ENCODE measurements around the gene BCL2L11.

BCL2L11 gene

DNA sequence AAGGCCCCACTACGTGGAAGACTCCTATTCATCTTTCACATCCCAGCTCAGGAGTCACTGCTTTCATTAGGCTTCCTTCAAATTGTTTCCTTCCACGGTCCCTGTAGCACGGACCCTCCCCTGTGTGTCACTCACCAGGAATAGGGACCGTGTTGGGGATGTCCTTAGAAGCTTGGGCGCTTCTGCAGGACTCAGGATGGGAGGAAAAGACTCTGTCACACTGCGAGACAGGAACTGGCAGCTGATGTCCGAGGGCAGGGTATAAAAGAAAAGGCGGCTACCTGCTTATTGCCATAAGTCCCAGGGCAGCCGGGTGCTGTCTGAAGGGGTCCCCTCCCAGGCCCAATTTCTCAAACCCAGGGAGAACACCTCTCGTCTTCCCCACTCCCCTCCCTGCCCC lies 79.1 kb downstream of the BCL2L11 start:
- Histone ChIP-seq H3K27ac (no peak overlapping the region), H3K4me1 (no peaks in the 10 kb centered on the region), H3K36me3 (no peaks in the 10 kb centered on the region), H3K4me3 (no peak overlapping the region), H3K27me3 (no peaks in the 10 kb centered on the region), H3K9me3 (no peaks in the 10 kb centered on the region)
- DNase-seq, result no peak
- TF ChIP-seq, protein P1, sequence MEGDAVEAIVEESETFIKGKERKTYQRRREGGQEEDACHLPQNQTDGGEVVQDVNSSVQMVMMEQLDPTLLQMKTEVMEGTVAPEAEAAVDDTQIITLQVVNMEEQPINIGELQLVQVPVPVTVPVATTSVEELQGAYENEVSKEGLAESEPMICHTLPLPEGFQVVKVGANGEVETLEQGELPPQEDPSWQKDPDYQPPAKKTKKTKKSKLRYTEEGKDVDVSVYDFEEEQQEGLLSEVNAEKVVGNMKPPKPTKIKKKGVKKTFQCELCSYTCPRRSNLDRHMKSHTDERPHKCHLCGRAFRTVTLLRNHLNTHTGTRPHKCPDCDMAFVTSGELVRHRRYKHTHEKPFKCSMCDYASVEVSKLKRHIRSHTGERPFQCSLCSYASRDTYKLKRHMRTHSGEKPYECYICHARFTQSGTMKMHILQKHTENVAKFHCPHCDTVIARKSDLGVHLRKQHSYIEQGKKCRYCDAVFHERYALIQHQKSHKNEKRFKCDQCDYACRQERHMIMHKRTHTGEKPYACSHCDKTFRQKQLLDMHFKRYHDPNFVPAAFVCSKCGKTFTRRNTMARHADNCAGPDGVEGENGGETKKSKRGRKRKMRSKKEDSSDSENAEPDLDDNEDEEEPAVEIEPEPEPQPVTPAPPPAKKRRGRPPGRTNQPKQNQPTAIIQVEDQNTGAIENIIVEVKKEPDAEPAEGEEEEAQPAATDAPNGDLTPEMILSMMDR (IDR thresholded peaks at IDR 0.05), result no peak
- intact Hi-C loops (cut with DNase I; ENCODE audit: low total_unique reads), result no loop called here

DNA sequence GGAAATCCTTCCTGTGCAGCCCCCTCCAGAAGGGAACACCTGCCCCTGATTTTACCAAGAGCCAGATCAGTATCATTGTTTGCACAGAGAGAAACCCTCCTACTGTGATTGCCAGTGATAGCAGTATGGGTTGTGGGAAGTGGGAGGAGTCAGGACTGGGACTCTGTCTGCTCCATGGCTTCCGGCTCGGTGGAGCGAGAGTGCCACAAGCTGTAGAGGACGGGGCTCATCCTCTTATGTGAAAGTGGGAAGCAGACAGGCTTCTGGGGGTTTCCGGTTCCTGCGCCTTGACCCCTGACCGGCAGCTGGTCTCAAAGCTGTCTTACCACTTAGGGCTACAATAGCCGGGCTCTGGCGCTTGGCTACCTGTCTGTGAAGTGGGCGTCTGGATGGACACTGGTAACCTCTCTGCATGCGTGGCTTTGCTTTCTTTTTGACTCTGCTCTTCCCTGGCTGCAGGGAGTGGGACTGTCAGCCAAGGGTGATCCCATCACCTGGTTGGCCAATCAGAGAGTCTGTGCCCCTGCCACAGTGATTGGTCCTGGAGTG lies 79.7 kb downstream of the BCL2L11 start:
- Histone ChIP-seq H3K27me3 (no peaks in the 10 kb centered on the region), H3K36me3 (no peaks in the 10 kb centered on the region), H3K4me1 (no peaks in the 10 kb centered on the region), H3K4me3 (no peak overlapping the region), H3K9me3 (no peaks in the 10 kb centered on the region), H3K27ac (no peak overlapping the region)
- TF ChIP-seq, protein P1 (IDR thresholded peaks at IDR 0.05), result no peak
- intact Hi-C loops (cut with DNase I; ENCODE audit: low total_unique reads), result no loop called here
- DNase-seq, result no peak

GRCh38 chr2:111201214-111201613 lies 80.5 kb downstream of the BCL2L11 start:
- DNase-seq, result no peak
- no peaks in the 10 kb centered on the region for H3K4me1 ChIP-seq
- H3K4me3 ChIP-seq, result no peak overlapping the region
- H3K27me3 ChIP-seq, result no peaks in the 10 kb centered on the region
- TF ChIP-seq, protein P1 (IDR thresholded peaks at IDR 0.05), result no peak
- H3K36me3 ChIP-seq, result no peaks in the 10 kb centered on the region
- no peak overlapping the region for H3K27ac ChIP-seq
- no peaks in the 10 kb centered on the region for H3K9me3 ChIP-seq
- intact Hi-C loops (cut with DNase I; ENCODE audit: low total_unique reads), result no loop called here

DNA sequence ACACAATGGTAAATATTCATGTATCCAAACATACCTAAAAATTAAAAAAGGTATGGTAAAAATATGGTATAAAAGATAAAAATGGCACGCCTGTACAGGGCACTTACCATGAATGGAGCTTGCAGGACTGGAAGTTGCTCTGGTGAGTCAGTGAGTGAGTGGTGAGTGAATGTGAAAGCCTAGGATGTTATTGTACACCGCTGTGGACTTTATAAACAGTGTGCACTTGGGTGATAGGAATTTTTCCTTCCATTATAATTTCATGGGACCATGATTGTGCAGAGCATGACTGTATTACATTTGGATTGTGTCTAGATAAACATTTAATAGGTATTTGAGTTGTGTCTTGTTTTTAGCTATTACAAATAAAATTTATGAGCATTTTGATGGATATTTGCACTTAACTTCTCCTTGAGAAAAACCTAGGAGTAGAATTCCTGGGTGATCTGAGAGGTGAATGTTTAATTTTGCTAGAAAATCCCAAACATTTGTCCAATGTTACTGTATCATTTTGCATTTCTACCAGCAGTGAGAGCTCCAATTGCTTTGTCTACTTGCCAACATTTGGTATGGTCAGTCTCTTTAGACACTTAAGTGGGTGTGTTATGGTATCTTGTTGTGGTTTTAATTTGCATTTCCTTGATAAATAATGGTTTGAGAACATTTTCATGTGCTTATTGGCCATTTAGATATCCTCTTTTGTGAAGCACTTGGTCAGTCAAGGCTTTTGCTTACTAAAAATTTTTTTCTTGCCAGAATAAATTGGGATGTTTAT lies 81.7 kb downstream of the BCL2L11 start:
- no peaks in the 10 kb centered on the region for H3K27me3 ChIP-seq

GRCh38 chr2:111204706-111205105 lies 84.0 kb downstream of the BCL2L11 start:
- H3K27ac ChIP-seq, result no peak overlapping the region
- H3K9me3 ChIP-seq, result no peaks in the 10 kb centered on the region
- DNase-seq, result no peak
- H3K27me3 ChIP-seq, result no peaks in the 10 kb centered on the region
- no peak overlapping the region for H3K4me3 ChIP-seq
- intact Hi-C loops (cut with DNase I; ENCODE audit: low total_unique reads), result no loop called here
- H3K36me3 ChIP-seq, result no peaks in the 10 kb centered on the region
- TF ChIP-seq, protein P1 (IDR thresholded peaks at IDR 0.05), result no peak
- no peaks in the 10 kb centered on the region for H3K4me1 ChIP-seq

More for the DNA sequence above, 81.7 kb downstream of the BCL2L11 start:
- H3K9me3 ChIP-seq, result no peaks in the 10 kb centered on the region
- no peaks in the 10 kb centered on the region for H3K4me1 ChIP-seq
- H3K4me3 ChIP-seq, result no peak overlapping the region
- no peaks in the 10 kb centered on the region for H3K36me3 ChIP-seq
- TF ChIP-seq, protein P1 (IDR thresholded peaks at IDR 0.05), result no peak
- H3K27ac ChIP-seq, result no peak overlapping the region
- intact Hi-C loops (cut with DNase I; ENCODE audit: low total_unique reads), result no loop called here
- DNase-seq, result no peak

Data from tibial artery (tissue), 4 donors.